HepG2 (cell line): ENCODE results near the gene LAMA5. TPM values are rescaled to one million over a fixed set of nuclear protein-coding genes. Genes with fewer than 3 reads are reported as not detected.

Experiments
- ARID5B ChIP-seq: IDR thresholded peaks from 2 replicates; pipeline ENCODE4 v1.4.0; 2020; ENCODE audit warnings: mild to moderate bottlenecking, missing genetic modification reagents
- GPN1 ChIP-seq: sonication (generic); formaldehyde crosslinking; IDR thresholded peaks from 2 replicates; pipeline ENCODE4 v1.5.1; 2020; ENCODE audit warnings: missing genetic modification reagents, borderline replicate concordance
- HIVEP1 ChIP-seq: sonication (generic); formaldehyde crosslinking; IDR thresholded peaks from 2 replicates; pipeline ENCODE4 v1.4.0; 2020; ENCODE audit warnings: mild to moderate bottlenecking, missing genetic modification reagents
- KMT2B ChIP-seq: IDR thresholded peaks from 2 replicates; pipeline ENCODE4 v1.6.1; 2016; ENCODE audit warnings: missing genetic modification reagents, missing compliant biosample characterization
- MXI1 ChIP-seq: IDR thresholded peaks from 3 replicates; pipeline ENCODE4 v1.6.1; 2012; ENCODE audit warnings: low read depth, low read length, inconsistent platforms, borderline replicate concordance
- NFIB ChIP-seq: sonication (generic); formaldehyde crosslinking; IDR thresholded peaks from 2 replicates; pipeline ENCODE4 v1.9.0; 2021; ENCODE audit warnings: missing genetic modification reagents, mild to moderate bottlenecking, borderline replicate concordance
- NFRKB ChIP-seq: fragments of 450-650 bp; IDR thresholded peaks from 2 replicates; pipeline ENCODE4 v1.6.1; 2017
- POLR2A ChIP-seq, 2 experiments: IDR thresholded peaks; 2 replicates each; pipeline ENCODE4 v1.6.1; 2011; ENCODE audit warnings: low read depth in 2 of 2, low read length in 2 of 2, mild to moderate bottlenecking in 1 of 2, moderate library complexity in 1 of 2; ENCODE audit not compliant: insufficient read depth in 1 of 2
- RFXANK ChIP-seq: IDR thresholded peaks from 2 replicates; pipeline ENCODE4 v1.6.1; 2016
- STAT6 ChIP-seq: sonication (generic); formaldehyde crosslinking; IDR thresholded peaks from 2 replicates; pipeline ENCODE4 v1.4.0; 2020; ENCODE audit warnings: missing genetic modification reagents, mild to moderate bottlenecking, borderline replicate concordance
- TOE1 ChIP-seq: sonication (generic); formaldehyde crosslinking; IDR thresholded peaks from 2 replicates; pipeline ENCODE4 v1.4.0; 2020; ENCODE audit warnings: mild to moderate bottlenecking, missing genetic modification reagents
- ZHX2 ChIP-seq, 2 experiments: sonication (generic) in 1 of 2; formaldehyde crosslinking in 1 of 2; IDR thresholded peaks; 2 replicates each; pipeline versions ENCODE4 v1.6.1 to v1.9.0; 2014 to 2022; ENCODE audit warnings: antibody characterized with exemption in 1 of 2, borderline replicate concordance in 1 of 2, inconsistent platforms in 1 of 2, low read depth in 1 of 2, missing genetic modification reagents in 1 of 2
- ZMAT5 ChIP-seq: sonication (generic); formaldehyde crosslinking; IDR thresholded peaks from 2 replicates; pipeline ENCODE4 v1.5.0; 2020; ENCODE audit warnings: mild to moderate bottlenecking, low read depth, missing genetic modification reagents, borderline replicate concordance
- ZNF547 ChIP-seq: sonication (generic); formaldehyde crosslinking; IDR thresholded peaks from 2 replicates; pipeline ENCODE4 v1.5.1; 2020; ENCODE audit warnings: mild to moderate bottlenecking, missing genetic modification reagents
- ZNF572 ChIP-seq: sonication (generic); formaldehyde crosslinking; IDR thresholded peaks from 2 replicates; pipeline ENCODE4 v1.5.1; 2020; ENCODE audit warnings: mild to moderate bottlenecking, missing genetic modification reagents
- polyA plus RNA-seq, 8 experiments: library from polyadenylated mRNA; depleted of rRNA in 3 of 8; stranded (reverse) in 7 of 8; unstranded in 1 of 8; fragments of >200 nt; fragmentation: Illumina TruSeq in 4 of 8; extraction: Trizol in 4 of 8; gene quantifications; 2 replicates each; pipeline versions ENCODE4 v1.2.1 to v1.2.3, GENCODE V29; 2011 to 2016; ENCODE audit warnings: low read depth in 4 of 8, missing spikeins in 1 of 8, mixed read lengths in 1 of 8; ENCODE audit not compliant: insufficient read depth in 1 of 8
- total RNA-seq, 5 experiments: library from RNA; depleted of rRNA; stranded (reverse); fragments of >200 nt; fragmentation: Illumina TruSeq; extraction: Trizol; gene quantifications; 2 replicates each; pipeline ENCODE4 v1.2.3, GENCODE V29; 2016; ENCODE audit warnings: low read depth in 1 of 5

Gene LAMA5
- total and polyA plus RNA-seq, 2 of the 13 experiments (the other 11 are each of a cell fraction or from before 2014, with no cell fraction given): 21.0 to 44.7 TPM

- no peak for TF ChIP-seq ARID5B (CRISPR knock-in tag)
- TF ChIP-seq KMT2B (CRISPR knock-in tag): no peak
- no peak for TF ChIP-seq ZHX2 (IDR thresholded peaks at IDR 0.05; ENCODE audit: low read depth)
- no peak for TF ChIP-seq ZHX2 (CRISPR knock-in tag; IDR thresholded peaks at IDR 0.05; ENCODE audit: borderline replicate concordance)
- no peak for TF ChIP-seq ZNF572 (CRISPR knock-in tag)
- no peak for TF ChIP-seq MXI1
- no peak; the same call in 1 of the 2 replicates for TF ChIP-seq ZNF547 (CRISPR knock-in tag)
- no peak for TF ChIP-seq NFRKB
- no peak for TF ChIP-seq TOE1 (CRISPR knock-in tag)
- TF ChIP-seq POLR2A (IDR thresholded peaks at IDR 0.05; ENCODE audit: insufficient read depth in 1 of 2, low read depth in 2 of 2, low read length in 2 of 2): peak; percentile 2 to 31; a peak in 1 of 4 replicates
- 0 out of 2 replicates have a peak, but pooled peaks have one; percentile 24 for TF ChIP-seq NFIB (CRISPR knock-in tag)
- TF ChIP-seq STAT6: no peak
- TF ChIP-seq HIVEP1 (CRISPR knock-in tag): 0 out of 2 replicates have a peak, but pooled peaks have one; percentile 3
- TF ChIP-seq RFXANK (CRISPR knock-in tag): no peak
- no peak for TF ChIP-seq GPN1 (CRISPR knock-in tag)
- TF ChIP-seq ZMAT5: no peak
Observed at GRCh38 chr20:62306414-62307187, 60.5 kb downstream of the LAMA5 start (continued).
